Transverse colon (tissue), 4 donors: ENCODE measurements around the gene KLK5. TPM values are rescaled to one million over a fixed set of nuclear protein-coding genes. Genes with fewer than 3 reads are reported as not detected.

Source experiments
- DNase-seq: peaks from one replicate; pipeline ENCODE4 v3.0.0-alpha.2; 2019
- H3K27ac ChIP-seq, 4 donors: fragments of 200-600 bp; sonication (generic); 2 replicates each; pipeline ENCODE4 v1.5.1; 2016 to 2018; ENCODE audit warnings: inconsistent platforms in 4 of 4
- H3K27me3 ChIP-seq: fragments of 200-600 bp; sonication (generic); 2 replicates; pipeline ENCODE4 v1.5.1; 2017; ENCODE audit warnings: inconsistent platforms
- H3K36me3 ChIP-seq, 4 donors: fragments of 200-600 bp; sonication (generic); 2 replicates each; pipeline ENCODE4 v1.5.1; 2017 to 2019; ENCODE audit warnings: inconsistent platforms in 4 of 4
- H3K4me1 ChIP-seq, 4 donors: fragments of 200-600 bp; sonication (generic); 2 replicates each; pipeline ENCODE4 v1.5.1; 2017 to 2020; ENCODE audit warnings: inconsistent platforms in 4 of 4
- H3K4me3 ChIP-seq, 4 donors: fragments of 200-600 bp; sonication (generic); 1 replicate in 1 of 4; 2 replicates in 3 of 4; pipeline versions ENCODE4 v1.5.1 to v1.6.1; 2017 to 2019; ENCODE audit warnings: inconsistent platforms in 4 of 4
- H3K9me3 ChIP-seq, 2 donors: fragments of 200-600 bp; sonication (generic); 2 replicates each; pipeline ENCODE4 v1.5.1; 2017 to 2019; ENCODE audit warnings: inconsistent platforms in 2 of 2
- CTCF ChIP-seq, 5 experiments: fragments of 200-600 bp in 3 of 5; fragments of 450-650 bp in 2 of 5; sonication (generic) in 3 of 5; IDR thresholded peaks; 1 replicate in 2 of 5; 2 replicates in 3 of 5; pipeline ENCODE4 v1.5.1; 2016 to 2017; ENCODE audit warnings: antibody characterized with exemption in 5 of 5, inconsistent platforms in 3 of 5, mild to moderate bottlenecking in 2 of 5, moderate library complexity in 1 of 5
- EP300 ChIP-seq: sonication (generic); formaldehyde crosslinking; IDR thresholded peaks from one replicate; pipeline ENCODE4 v1.6.1; 2017; ENCODE audit warnings: antibody characterized with exemption, low read depth
- POLR2A ChIP-seq: fragments of 450-650 bp; IDR thresholded peaks from one replicate; pipeline ENCODE4 v1.6.1; 2016; ENCODE audit warnings: antibody characterized with exemption, mild to moderate bottlenecking, moderate library complexity
- POLR2AphosphoS5 ChIP-seq, 3 donors: sonication (generic); formaldehyde crosslinking; IDR thresholded peaks; one replicate each; pipeline ENCODE4 v1.6.1; 2016; ENCODE audit warnings: antibody characterized with exemption in 3 of 3
- WGBS, 2 donors: methylation state at CpG; one replicate each; pipeline ENCODE4 v1.1.5; 2018; ENCODE audit warnings: low coverage in 1 of 2; 5-methylcytosine and 5-hydroxymethylcytosine counted together
- in situ Hi-C, 4 donors: fragments of 200-750 bp; cut with MboI; loops; one replicate each; pipeline versions ENCODE4 v1.15.0 to v1.15.1; 2017; ENCODE audit warnings: low sequenced_read_pairs in 3 of 4, low pct_ligation_motif_present in 1 of 4, low pct_unique_long_range_greater_than_20kb in 1 of 4
- intact Hi-C: fragments of 100-400 bp; cut with DNase I; formaldehyde crosslinking; loops from one replicate; pipeline ENCODE4 v1.15.1; 2023; ENCODE audit warnings: low total_unique reads
- total RNA-seq, 4 donors: library from RNA; depleted of rRNA; stranded (reverse); fragments of >200 nt; gene quantifications; one replicate each; pipeline ENCODE4 v1.1.0, GENCODE V29; 2016

Gene KLK5
- total RNA-seq, 4 donors from 2014 or later: not detected

- no peaks in the 10 kb centered on the region for H3K9me3 ChIP-seq
- H3K4me1 ChIP-seq: no peaks in the 10 kb centered on the region
- no peak overlapping the region for H3K4me3 ChIP-seq
- 88% methylated on average over 10 of the region's 10 CpGs; no CpG with 5 or more reads in 1 of the 2 donors for WGBS, 2 donors
- in situ Hi-C loops (no loop called here), intact Hi-C loops (no loop called here)
- H3K27ac ChIP-seq: no peak overlapping the region
- peaks cover 46% of the 10 kb centered on the region for H3K27me3 ChIP-seq
- TF ChIP-seq CTCF (IDR thresholded peaks at IDR 0.05) (no peak), POLR2A (no peak), EP300 (no peak), POLR2AphosphoS5 (IDR thresholded peaks at IDR 0.05) (no peak)
- DNase-seq: no peak
- no peaks in the 10 kb centered on the region for H3K36me3 ChIP-seq
Observed at GRCh38 chr19:51000426-51000825, 47.6 kb upstream of the KLK5 start.

DNA sequence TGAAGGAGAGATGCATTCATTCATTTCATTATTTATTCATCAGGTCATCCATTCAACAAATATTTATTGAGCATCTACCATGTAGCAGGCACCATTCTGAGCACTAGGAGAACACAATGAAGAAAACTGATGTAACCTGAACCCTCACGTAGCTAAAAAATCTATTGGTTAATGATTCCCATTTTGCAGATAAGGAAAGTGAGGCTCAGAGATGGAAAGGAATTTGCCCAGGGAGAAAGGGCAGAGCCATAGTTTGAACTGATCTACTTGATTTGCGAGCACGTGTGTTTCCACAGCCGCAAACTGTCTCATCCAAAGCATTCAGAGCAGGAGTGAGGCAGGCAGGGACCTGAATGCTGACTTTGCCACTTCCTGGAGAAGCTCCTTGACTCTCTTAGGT, 45.8 kb upstream of the KLK5 start:
- Histone ChIP-seq H3K4me1 (no peaks in the 10 kb centered on the region), H3K9me3 (no peaks in the 10 kb centered on the region), H3K27me3 (peaks cover 46% of the 10 kb centered on the region), H3K27ac (no peak overlapping the region), H3K4me3 (no peak overlapping the region), H3K36me3 (no peaks in the 10 kb centered on the region)
- WGBS, 2 donors: 54 to 55% methylated on average over 2 to 4 of the region's 4 CpGs
- no peak for DNase-seq
- TF ChIP-seq POLR2AphosphoS5 (IDR thresholded peaks at IDR 0.05): no peak
- no peak for TF ChIP-seq CTCF (IDR thresholded peaks at IDR 0.05)
- no peak for TF ChIP-seq POLR2A
- no peak for TF ChIP-seq EP300
- in situ Hi-C loops (no loop called here), intact Hi-C loops (no loop called here)

GRCh38 chr19:50998061-50998460, 45.2 kb upstream of the KLK5 start:
- no peaks in the 10 kb centered on the region for H3K4me1 ChIP-seq
- WGBS, 2 donors: 31 to 52% methylated on average over 4 to 5 of the region's 5 CpGs
- TF ChIP-seq EP300 (no peak), POLR2AphosphoS5 (IDR thresholded peaks at IDR 0.05) (no peak), POLR2A (no peak), CTCF (IDR thresholded peaks at IDR 0.05) (no peak)
- H3K4me3 ChIP-seq: no peak overlapping the region
- intact Hi-C loops: no loop called here
- no peak for DNase-seq
- H3K27me3 ChIP-seq: peaks cover 41% of the 10 kb centered on the region
- H3K36me3 ChIP-seq: no peaks in the 10 kb centered on the region
- in situ Hi-C loops: no loop called here
- no peak overlapping the region for H3K27ac ChIP-seq
- no peaks in the 10 kb centered on the region for H3K9me3 ChIP-seq

- TF ChIP-seq EP300 (no peak), POLR2A (no peak), CTCF (IDR thresholded peaks at IDR 0.05) (no peak), POLR2AphosphoS5 (IDR thresholded peaks at IDR 0.05) (no peak)
- no peaks in the 10 kb centered on the region for H3K4me1 ChIP-seq
- DNase-seq: no peak
- H3K27me3 ChIP-seq: peaks cover 7% of the 10 kb centered on the region
- intact Hi-C loops: no loop called here
- in situ Hi-C loops: no loop called here
- H3K36me3 ChIP-seq: no peaks in the 10 kb centered on the region
- 60 to 63% methylated on average over 2 of the region's 2 CpGs for WGBS, 2 donors
- H3K9me3 ChIP-seq: no peaks in the 10 kb centered on the region
- no peak overlapping the region for H3K4me3 ChIP-seq
- no peak overlapping the region for H3K27ac ChIP-seq
Observed at GRCh38 chr19:50994129-50994528, 41.3 kb upstream of the KLK5 start.
